HL-60 (cell line): ENCODE measurements around the gene MACROD2.

Experiments
- POLR2AphosphoS5 ChIP-seq: IDR thresholded peaks from 2 replicates; pipeline ENCODE4 v1.6.1; 2012; ENCODE audit warnings: low read depth
- TF ChIP-seq, protein P1 (sequence below): IDR thresholded peaks from one replicate; pipeline ENCODE4 v1.5.1; 2011; ENCODE audit warnings: low read length, control low read depth, inconsistent platforms; ENCODE audit not compliant: insufficient read depth
- TF ChIP-seq, protein P2 (sequence below): IDR thresholded peaks from 2 replicates; pipeline ENCODE4 v1.6.1; 2012; ENCODE audit warnings: low read depth; ENCODE audit not compliant: insufficient replicate concordance

DNA sequence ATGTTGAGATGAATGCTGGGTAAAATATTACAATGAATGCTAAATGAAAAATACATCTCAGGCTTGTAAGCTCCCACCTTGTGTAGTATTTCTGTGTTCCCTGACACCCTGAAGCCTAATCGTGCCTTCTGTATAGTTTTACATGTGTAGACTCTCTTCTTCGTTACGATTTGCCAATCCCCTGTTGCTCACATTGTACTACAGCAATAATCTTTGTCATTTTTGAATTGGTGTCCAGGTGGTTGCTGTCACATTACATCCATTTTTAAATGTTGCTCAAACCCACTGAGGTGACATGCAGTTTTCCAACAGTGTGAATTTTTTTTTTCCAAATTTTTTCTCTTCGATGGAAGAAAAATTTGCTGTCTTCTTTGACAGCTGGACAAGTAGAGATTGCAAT lies 642.1 kb downstream of the MACROD2 start:
- TF ChIP-seq, protein P1, sequence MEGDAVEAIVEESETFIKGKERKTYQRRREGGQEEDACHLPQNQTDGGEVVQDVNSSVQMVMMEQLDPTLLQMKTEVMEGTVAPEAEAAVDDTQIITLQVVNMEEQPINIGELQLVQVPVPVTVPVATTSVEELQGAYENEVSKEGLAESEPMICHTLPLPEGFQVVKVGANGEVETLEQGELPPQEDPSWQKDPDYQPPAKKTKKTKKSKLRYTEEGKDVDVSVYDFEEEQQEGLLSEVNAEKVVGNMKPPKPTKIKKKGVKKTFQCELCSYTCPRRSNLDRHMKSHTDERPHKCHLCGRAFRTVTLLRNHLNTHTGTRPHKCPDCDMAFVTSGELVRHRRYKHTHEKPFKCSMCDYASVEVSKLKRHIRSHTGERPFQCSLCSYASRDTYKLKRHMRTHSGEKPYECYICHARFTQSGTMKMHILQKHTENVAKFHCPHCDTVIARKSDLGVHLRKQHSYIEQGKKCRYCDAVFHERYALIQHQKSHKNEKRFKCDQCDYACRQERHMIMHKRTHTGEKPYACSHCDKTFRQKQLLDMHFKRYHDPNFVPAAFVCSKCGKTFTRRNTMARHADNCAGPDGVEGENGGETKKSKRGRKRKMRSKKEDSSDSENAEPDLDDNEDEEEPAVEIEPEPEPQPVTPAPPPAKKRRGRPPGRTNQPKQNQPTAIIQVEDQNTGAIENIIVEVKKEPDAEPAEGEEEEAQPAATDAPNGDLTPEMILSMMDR = no peak
- TF ChIP-seq, protein P2, sequence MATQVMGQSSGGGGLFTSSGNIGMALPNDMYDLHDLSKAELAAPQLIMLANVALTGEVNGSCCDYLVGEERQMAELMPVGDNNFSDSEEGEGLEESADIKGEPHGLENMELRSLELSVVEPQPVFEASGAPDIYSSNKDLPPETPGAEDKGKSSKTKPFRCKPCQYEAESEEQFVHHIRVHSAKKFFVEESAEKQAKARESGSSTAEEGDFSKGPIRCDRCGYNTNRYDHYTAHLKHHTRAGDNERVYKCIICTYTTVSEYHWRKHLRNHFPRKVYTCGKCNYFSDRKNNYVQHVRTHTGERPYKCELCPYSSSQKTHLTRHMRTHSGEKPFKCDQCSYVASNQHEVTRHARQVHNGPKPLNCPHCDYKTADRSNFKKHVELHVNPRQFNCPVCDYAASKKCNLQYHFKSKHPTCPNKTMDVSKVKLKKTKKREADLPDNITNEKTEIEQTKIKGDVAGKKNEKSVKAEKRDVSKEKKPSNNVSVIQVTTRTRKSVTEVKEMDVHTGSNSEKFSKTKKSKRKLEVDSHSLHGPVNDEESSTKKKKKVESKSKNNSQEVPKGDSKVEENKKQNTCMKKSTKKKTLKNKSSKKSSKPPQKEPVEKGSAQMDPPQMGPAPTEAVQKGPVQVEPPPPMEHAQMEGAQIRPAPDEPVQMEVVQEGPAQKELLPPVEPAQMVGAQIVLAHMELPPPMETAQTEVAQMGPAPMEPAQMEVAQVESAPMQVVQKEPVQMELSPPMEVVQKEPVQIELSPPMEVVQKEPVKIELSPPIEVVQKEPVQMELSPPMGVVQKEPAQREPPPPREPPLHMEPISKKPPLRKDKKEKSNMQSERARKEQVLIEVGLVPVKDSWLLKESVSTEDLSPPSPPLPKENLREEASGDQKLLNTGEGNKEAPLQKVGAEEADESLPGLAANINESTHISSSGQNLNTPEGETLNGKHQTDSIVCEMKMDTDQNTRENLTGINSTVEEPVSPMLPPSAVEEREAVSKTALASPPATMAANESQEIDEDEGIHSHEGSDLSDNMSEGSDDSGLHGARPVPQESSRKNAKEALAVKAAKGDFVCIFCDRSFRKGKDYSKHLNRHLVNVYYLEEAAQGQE = no peak
- TF ChIP-seq POLR2AphosphoS5 = no peak
